IPS-18a (cell line): ENCODE results near the gene ARL1.
A peak's percentile ranks its signal among the peaks of the same experiment; 100 is the strongest.
"Not testable (repeated sequence)": the region's sequence is repeated elsewhere in the genome, so short reads cannot be mapped to it uniquely, and the experiment has no call there.

Experiments
- H3K27ac ChIP-seq: one replicate; pipeline ENCODE4 v1.5.1; 2013; ENCODE audit warnings: low read length
- H3K27me3 ChIP-seq: one replicate; pipeline ENCODE4 v1.6.1; 2013; ENCODE audit warnings: mild to moderate bottlenecking, low read length; ENCODE audit not compliant: control insufficient read depth, insufficient read depth
- H3K36me3 ChIP-seq: one replicate; pipeline ENCODE4 v1.6.1; 2013; ENCODE audit warnings: low read depth, low read length; ENCODE audit not compliant: control insufficient read depth
- H3K4me1 ChIP-seq: one replicate; pipeline ENCODE4 v1.6.1; 2013; ENCODE audit warnings: low read depth, low read length; ENCODE audit not compliant: control insufficient read depth
- H3K4me3 ChIP-seq: one replicate; pipeline ENCODE4 v1.5.1; 2013; ENCODE audit warnings: low read length
- H3K9ac ChIP-seq: one replicate; pipeline ENCODE4 v1.6.1; 2013; ENCODE audit warnings: mild to moderate bottlenecking, low read length, moderate library complexity
- H3K9me3 ChIP-seq: one replicate; pipeline ENCODE4 v1.6.1; 2013; ENCODE audit warnings: low read depth, low read length; ENCODE audit not compliant: control insufficient read depth

ARL1 gene

GRCh38 chr12:101407049-101407435 lies 530 bp downstream of the ARL1 start:
- Histone ChIP-seq H3K4me1 (no peaks in the 10 kb centered on the region), H3K27me3 (no peaks in the 10 kb centered on the region), H3K9ac (peak overlapping the region; percentile 94), H3K4me3 (peak overlapping the region; percentile 92), H3K27ac (no peak overlapping the region), H3K36me3 (no peaks in the 10 kb centered on the region), H3K9me3 (no peaks in the 10 kb centered on the region)

- not testable (repeated sequence) for H3K9ac ChIP-seq, H3K27ac ChIP-seq, H3K4me3 ChIP-seq, H3K27me3 ChIP-seq, H3K4me1 ChIP-seq, H3K9me3 ChIP-seq
- peaks cover 43% of the 10 kb centered on the region for H3K36me3 ChIP-seq
Observed at GRCh38 chr12:101391181-101391580, 16.4 kb downstream of the ARL1 start.

GRCh38 chr12:101379149-101379548 lies 28.4 kb downstream of the ARL1 start:
- no peak overlapping the region for H3K27ac ChIP-seq
- no peaks in the 10 kb centered on the region for H3K27me3 ChIP-seq
- peaks cover 74% of the 10 kb centered on the region for H3K36me3 ChIP-seq
- no peak overlapping the region for H3K4me3 ChIP-seq
- H3K4me1 ChIP-seq: no peaks in the 10 kb centered on the region
- no peaks in the 10 kb centered on the region for H3K9me3 ChIP-seq
- no peak overlapping the region for H3K9ac ChIP-seq

DNA sequence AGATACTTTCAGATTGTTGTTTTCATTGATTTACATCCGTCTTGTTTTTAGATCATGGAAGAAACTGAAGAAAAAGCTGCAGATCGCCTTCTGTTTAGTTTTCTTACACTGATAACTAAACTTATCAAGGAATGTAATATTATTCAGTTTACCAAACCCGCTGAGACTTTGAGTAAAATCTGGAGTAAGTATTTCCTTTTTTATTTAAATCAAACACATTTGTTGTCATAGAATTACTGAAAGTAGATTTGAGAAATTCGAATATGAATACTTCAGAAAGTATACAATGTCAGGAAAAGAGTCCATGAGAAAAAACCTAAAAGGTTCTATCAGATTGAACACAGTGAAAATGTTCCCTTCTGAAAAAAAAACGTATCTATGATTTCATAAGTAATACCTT lies 32.0 kb downstream of the ARL1 start:
- Histone ChIP-seq H3K4me1 (no peaks in the 10 kb centered on the region), H3K9ac (no peak overlapping the region), H3K27ac (no peak overlapping the region), H3K27me3 (no peaks in the 10 kb centered on the region), H3K36me3 (peaks cover 74% of the 10 kb centered on the region), H3K9me3 (no peaks in the 10 kb centered on the region), H3K4me3 (no peak overlapping the region)

DNA sequence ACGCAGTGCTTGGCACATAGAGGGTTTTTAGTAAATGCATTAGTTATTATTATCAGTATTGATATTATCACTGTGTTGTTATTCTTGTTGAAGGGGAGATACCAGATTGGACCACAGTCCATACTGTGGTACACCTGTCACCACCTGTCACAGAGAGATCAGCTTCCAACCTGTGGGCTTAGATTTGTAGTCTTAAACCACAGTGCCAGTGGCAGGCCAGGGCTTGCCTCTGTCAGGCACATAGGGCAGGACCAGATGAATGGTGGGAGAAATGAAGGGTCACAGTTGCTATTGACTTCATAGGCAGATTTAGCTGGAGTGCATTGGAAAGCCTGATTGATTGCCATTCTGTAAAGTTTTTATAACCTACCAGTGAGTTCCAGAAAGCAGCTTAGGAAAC lies 35.1 kb downstream of the ARL1 start:
- Histone ChIP-seq H3K36me3 (peaks cover 82% of the 10 kb centered on the region), H3K27ac (no peak overlapping the region)

DNA sequence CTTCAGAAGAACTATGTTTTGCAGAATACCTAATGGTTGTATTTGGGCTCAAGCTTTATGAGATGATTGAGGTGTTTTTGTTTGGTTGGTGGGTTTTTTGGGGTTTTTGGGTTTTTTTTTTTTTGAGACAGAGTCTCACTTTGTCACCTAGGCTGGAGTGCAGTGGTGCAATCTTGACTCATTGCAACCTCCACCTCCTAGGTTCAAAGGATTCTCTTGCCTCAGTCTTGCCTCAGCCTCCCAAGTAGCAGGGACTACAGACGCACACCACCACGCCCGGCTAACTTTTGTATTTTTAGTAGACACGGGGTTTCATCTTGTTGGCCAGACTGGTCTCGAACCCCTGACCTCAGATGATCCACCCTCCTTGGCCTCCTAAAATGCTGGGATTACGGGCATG lies 39.6 kb downstream of the ARL1 start:
- H3K9me3 ChIP-seq: no peaks in the 10 kb centered on the region
- no peak overlapping the region for H3K27ac ChIP-seq
- peaks cover 85% of the 10 kb centered on the region for H3K36me3 ChIP-seq
- H3K27me3 ChIP-seq: no peaks in the 10 kb centered on the region
- H3K4me3 ChIP-seq: no peak overlapping the region
- H3K4me1 ChIP-seq: no peaks in the 10 kb centered on the region
- H3K9ac ChIP-seq: no peak overlapping the region

More for the DNA sequence above, 35.1 kb downstream of the ARL1 start:
- Histone ChIP-seq H3K4me1 (no peaks in the 10 kb centered on the region), H3K9me3 (no peaks in the 10 kb centered on the region), H3K4me3 (no peak overlapping the region), H3K9ac (no peak overlapping the region), H3K27me3 (no peaks in the 10 kb centered on the region)

- no peak overlapping the region for H3K9ac ChIP-seq
- H3K4me3 ChIP-seq: no peak overlapping the region
- no peaks in the 10 kb centered on the region for H3K27me3 ChIP-seq
- H3K4me1 ChIP-seq: no peaks in the 10 kb centered on the region
- no peak overlapping the region for H3K27ac ChIP-seq
- H3K36me3 ChIP-seq: peaks cover 73% of the 10 kb centered on the region
- no peaks in the 10 kb centered on the region for H3K9me3 ChIP-seq
Observed at GRCh38 chr12:101361455-101361854, 46.1 kb downstream of the ARL1 start.

DNA sequence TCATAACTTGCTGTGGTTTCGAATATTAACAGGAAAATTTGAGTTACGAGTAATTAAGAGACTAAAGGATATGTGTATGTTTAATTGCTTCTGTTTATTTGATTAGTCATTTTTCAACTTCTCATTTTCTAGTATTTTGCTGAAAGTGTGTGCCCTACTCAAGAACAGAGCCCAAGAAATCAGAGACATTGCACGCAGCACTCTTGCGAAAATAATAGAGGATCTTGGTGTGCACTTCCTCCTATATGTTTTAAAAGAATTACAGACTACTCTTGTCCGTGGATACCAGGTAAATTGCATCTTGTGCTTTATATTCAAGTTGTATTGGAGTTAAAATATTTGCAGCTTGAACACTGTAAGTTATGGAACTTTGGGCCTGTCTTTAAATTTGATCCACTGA lies 50.8 kb downstream of the ARL1 start:
- Histone ChIP-seq H3K9ac (no peak overlapping the region), H3K4me3 (no peak overlapping the region), H3K27me3 (no peaks in the 10 kb centered on the region), H3K9me3 (no peaks in the 10 kb centered on the region), H3K27ac (no peak overlapping the region), H3K4me1 (no peaks in the 10 kb centered on the region), H3K36me3 (peaks cover 67% of the 10 kb centered on the region)

DNA sequence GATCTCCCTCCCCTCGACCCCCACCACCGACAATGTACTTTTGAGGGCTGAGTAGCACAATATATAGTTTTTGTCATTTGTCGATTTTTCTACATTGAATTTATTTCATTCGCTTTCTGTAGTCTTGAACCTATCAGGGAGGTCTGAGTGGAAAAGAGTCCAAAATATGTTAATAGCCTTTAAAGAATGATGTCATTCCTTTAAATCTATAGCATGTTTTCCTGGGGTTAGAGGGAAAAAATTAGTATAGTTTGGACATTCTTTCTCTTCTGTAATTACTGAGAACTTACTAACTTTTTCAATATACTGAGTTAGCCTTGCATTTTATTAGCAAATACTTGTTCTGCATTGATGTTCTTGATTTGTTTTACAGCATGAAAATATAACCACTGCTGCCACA lies 55.9 kb downstream of the ARL1 start:
- Histone ChIP-seq H3K9me3 (no peaks in the 10 kb centered on the region), H3K4me1 (no peaks in the 10 kb centered on the region), H3K27me3 (no peaks in the 10 kb centered on the region), H3K4me3 (no peak overlapping the region), H3K9ac (no peak overlapping the region), H3K36me3 (peaks cover 70% of the 10 kb centered on the region), H3K27ac (no peak overlapping the region)

DNA sequence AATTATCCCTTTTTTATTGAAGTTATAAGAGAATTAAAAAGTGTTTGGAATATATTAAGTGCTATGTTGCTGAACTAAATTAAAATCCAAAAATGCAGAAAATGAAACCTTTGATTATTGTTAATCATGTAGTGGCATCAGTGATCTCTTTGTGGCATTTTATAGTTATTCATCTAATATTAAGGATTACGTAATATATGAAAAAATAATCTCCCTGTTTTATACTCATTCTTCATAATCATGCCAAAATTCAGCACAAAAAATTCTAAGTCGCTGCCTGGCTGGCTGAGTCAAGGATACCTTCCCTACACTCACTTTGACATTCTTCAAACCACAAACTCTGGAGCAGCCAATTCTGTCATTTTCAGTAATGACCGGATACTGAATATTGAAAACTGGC lies 63.7 kb downstream of the ARL1 start:
- Histone ChIP-seq H3K9ac (no peak overlapping the region), H3K4me3 (no peak overlapping the region), H3K27ac (no peak overlapping the region), H3K27me3 (no peaks in the 10 kb centered on the region), H3K4me1 (no peaks in the 10 kb centered on the region), H3K9me3 (no peaks in the 10 kb centered on the region), H3K36me3 (peaks cover 83% of the 10 kb centered on the region)
